Activated CD8-positive, alpha-beta memory T cell treated with anti-CD3 and anti-CD28 coated beads, Interleukin-2, amount 50 U/mL, for 1 hour (primary cell): ENCODE data around the gene RUVBL2.
A peak's percentile ranks its signal among the peaks of the same experiment; 100 is the strongest.

Experiments
- DNase-seq: peaks from one replicate; pipeline ENCODE4 v3.0.0-alpha.2; 2020; ENCODE audit errors: extremely low read depth

The RUVBL2 gene

GRCh38 chr19:48964205-48965039 lies 29.3 kb upstream of the RUVBL2 start:
- no peak for DNase-seq

- peak; percentile 59 for DNase-seq
Measured at GRCh38 chr19:48965040-48965805, 28.5 kb upstream of the RUVBL2 start, which contains the start of gene FTL. TSS of gene FTL (plus strand) at chr19:48965309. CDS start at chr19:48965508, 199 bp downstream.

GRCh38 chr19:48965806-48966540 lies 27.7 kb upstream of the RUVBL2 start:
- peak; percentile 73 for DNase-seq

- no peak for DNase-seq
Measured at GRCh38 chr19:48966541-48967345, 26.9 kb upstream of the RUVBL2 start.

- no peak for DNase-seq
Measured at GRCh38 chr19:48967346-48968178, 26.1 kb upstream of the RUVBL2 start.

GRCh38 chr19:48968179-48968661 lies 25.5 kb upstream of the RUVBL2 start:
- no peak for DNase-seq

- no peak for DNase-seq
Measured at GRCh38 chr19:48968813-48969218, 24.9 kb upstream of the RUVBL2 start.

GRCh38 chr19:48969276-48970138 lies 24.2 kb upstream of the RUVBL2 start:
- DNase-seq: no peak

GRCh38 chr19:48970139-48970766 lies 23.4 kb upstream of the RUVBL2 start:
- no peak for DNase-seq

- DNase-seq: no peak
Measured at GRCh38 chr19:48970923-48971395, 22.7 kb upstream of the RUVBL2 start.

- DNase-seq: no peak
Measured at GRCh38 chr19:48975947-48976847, 17.5 kb upstream of the RUVBL2 start.

GRCh38 chr19:48977061-48977460 lies 16.6 kb upstream of the RUVBL2 start:
- DNase-seq: no peak

- no peak for DNase-seq
Measured at GRCh38 chr19:48982280-48982679, 11.4 kb upstream of the RUVBL2 start.

- DNase-seq: no peak
Measured at GRCh38 chr19:48985711-48986110, 8.0 kb upstream of the RUVBL2 start.

GRCh38 chr19:48986211-48986610 lies 7.5 kb upstream of the RUVBL2 start:
- no peak for DNase-seq

- no peak for DNase-seq
Measured at GRCh38 chr19:48987323-48987722, 6.4 kb upstream of the RUVBL2 start.

- DNase-seq: no peak
Measured at GRCh38 chr19:48988286-48988685, 5.4 kb upstream of the RUVBL2 start.

GRCh38 chr19:48988860-48989259 lies 4.8 kb upstream of the RUVBL2 start:
- DNase-seq: no peak
